ENCODE results near the gene PHKB.

- TF ChIP-seq CTCF (IDR thresholded peaks at IDR 0.05; ENCODE audit: insufficient read depth, low read length): no peak
- TF ChIP-seq REST (IDR thresholded peaks at IDR 0.05; ENCODE audit: insufficient replicate concordance, low read depth): no peak
- TF ChIP-seq POLR2AphosphoS5 (IDR thresholded peaks at IDR 0.05; ENCODE audit: low read depth): no peak
- no peak for TF ChIP-seq GABPA (IDR thresholded peaks at IDR 0.05; ENCODE audit: low read depth)
- no peak for TF ChIP-seq SPI1 (IDR thresholded peaks at IDR 0.05; ENCODE audit: borderline replicate concordance, low read depth)
Measured at GRCh38 chr16:47446431-47446830, 14.7 kb upstream of the PHKB start.
